HG03558 (cell line): ENCODE measurements around the gene SHROOM2.

Source experiments
- ATAC-seq: cut with Tn5 transposase; IDR thresholded peaks from one replicate; pipeline ENCODE4 v1.9.1; 2021; ENCODE audit warnings: moderate number of reproducible peaks; ENCODE audit not compliant: unreplicated experiment; ENCODE audit errors: extremely low read depth

The SHROOM2 gene

DNA sequence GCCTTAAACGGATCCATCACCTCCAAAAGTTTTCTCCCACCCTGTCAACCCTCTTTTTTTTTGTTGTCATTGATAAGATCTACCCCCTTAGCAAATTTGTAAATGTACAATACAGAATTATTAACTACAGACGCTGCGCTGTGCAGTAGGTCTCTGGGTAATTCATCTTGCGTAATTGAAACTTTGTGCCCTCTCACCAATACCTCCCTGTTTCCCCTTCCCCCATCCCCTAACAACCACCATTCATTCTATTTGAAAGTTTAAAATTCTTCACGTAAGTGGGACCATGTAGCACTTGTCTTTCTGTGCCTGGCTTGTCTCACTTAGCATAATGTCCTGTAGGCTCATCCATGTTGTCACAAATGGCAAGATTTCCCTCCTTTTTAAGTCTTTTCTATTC, 135.2 kb downstream of the SHROOM2 start:
- no peak for ATAC-seq

GRCh38 chrX:9923357-9923756, 137.1 kb downstream of the SHROOM2 start:
- ATAC-seq = no peak

- ATAC-seq = no peak
Observed at GRCh38 chrX:9926002-9926401, 139.8 kb downstream of the SHROOM2 start.

DNA sequence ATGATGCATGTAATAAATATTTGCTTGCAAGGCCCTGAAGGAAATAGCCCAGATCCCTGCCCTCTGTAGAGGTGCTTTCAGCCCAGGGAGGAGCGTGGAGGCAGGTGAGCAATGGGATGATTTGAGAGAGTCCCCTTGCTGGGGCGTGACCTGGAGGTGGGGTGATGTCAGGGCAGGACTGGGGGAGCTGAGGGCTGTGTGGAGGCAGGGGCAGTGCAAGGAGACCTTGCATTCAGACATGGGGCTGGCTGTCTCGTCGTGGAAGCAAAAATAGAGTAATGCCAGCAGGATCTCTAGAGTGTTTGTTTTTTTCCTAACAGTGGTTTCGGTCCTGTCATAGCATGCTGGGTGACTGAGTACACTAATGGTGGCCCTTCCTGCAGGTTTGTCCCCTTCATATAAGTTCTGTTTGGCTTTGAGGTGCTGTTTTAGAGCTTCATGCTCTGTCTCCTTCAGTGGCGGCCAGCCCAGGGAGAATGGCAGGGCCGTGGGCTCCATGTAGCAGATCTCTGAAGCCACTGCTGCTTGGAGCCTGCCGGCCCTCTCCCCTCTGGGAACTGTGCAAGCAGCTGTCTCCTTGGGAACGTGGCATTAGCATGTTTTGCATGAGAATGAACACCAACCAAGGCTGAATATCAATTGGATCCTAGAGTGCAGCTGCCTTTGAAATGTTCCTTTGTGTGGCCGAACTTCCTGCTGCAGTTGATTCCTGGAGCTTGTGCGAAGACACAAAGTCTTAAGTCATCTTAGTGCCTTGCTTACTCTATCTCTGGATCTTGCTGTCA, 141.7 kb downstream of the SHROOM2 start:
- no peak for ATAC-seq

DNA sequence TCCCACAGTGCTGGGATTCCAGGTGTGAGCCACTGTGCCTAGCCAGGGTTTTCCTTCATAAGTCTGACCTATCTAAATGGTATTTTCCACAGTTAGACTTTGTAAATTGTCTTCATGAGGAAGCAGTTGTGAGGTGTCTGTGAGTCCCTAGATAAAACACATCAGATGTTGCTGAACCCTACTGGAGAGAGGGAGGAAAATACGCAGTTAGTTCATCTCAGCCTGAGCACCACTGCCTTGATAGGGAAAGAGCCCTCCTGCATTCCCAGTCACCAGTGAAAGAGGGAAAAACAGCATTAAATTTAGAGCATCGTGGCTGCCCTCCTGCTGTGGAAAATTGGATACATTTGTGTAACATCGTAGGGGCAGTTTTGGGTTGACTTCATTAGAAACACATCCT, 149.2 kb downstream of the SHROOM2 start:
- ATAC-seq = no peak

- no peak for ATAC-seq
Observed at GRCh38 chrX:9937761-9938160, 151.5 kb downstream of the SHROOM2 start.

- ATAC-seq = no peak
Observed at GRCh38 chrX:9938516-9938915, 152.3 kb downstream of the SHROOM2 start.

DNA sequence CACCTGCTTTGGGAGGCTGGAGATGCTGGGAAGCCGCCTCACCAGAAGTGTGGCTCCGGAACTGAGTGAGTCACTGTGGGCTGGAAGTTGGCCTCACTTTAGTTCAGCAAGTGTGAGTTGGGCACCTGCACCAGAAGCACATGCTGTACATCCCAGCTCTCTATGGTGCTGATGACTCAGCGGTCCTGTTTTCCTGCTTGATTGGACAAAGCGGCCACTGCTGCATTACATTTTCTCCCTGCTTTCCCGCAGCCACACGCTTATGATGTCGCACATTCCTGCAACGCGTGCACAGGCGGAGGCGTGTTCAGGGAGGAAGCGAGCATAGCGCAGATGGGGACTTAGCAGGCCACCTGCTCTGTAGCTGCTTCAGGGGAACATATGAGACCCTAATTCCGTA, 154.2 kb downstream of the SHROOM2 start:
- ATAC-seq = no peak

DNA sequence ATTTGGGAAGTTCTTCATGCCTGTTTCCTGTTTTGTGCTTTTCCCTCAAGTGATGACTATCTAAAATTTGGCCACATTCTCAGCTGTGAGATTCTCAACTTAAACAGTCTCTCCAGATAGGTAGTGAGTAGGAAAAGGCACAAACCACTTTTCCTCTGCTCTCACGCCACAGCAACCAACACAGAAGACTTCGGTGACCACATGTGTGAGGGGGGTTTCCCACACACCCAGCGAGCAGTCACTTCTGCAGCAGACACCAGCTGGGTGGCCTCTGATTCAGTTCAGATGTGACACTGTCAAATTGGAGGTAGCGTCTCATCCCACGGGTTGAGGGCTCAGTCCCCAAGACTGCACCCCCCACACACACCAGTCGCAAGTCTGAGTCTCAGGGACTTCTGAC, 155.9 kb downstream of the SHROOM2 start:
- peak; percentile 95 for ATAC-seq

- no peak for ATAC-seq
Observed at GRCh38 chrX:9943420-9943819, 157.2 kb downstream of the SHROOM2 start.

- ATAC-seq = no peak
Observed at GRCh38 chrX:9947131-9947794, 161.0 kb downstream of the SHROOM2 start.

GRCh38 chrX:9948406-9948805, 162.2 kb downstream of the SHROOM2 start:
- no peak for ATAC-seq

DNA sequence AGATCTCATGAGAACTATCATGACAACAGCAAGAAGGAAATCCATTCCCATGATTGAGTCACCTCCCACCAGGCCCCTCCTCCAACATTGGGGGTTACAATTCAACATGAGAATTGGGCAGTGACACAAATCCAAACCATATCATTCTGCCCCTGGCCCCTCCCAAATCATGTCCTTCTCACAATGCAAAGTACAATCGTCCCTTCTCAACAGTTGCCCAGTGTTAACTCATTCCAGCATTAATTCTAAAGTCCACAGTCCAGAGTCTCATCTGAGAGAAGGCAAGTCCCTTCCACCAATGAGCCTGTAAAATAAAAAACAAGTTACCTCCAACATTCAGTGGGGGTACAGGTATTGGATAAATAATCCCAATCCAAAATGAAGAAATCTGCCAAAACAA, 166.1 kb downstream of the SHROOM2 start:
- no peak for ATAC-seq

DNA sequence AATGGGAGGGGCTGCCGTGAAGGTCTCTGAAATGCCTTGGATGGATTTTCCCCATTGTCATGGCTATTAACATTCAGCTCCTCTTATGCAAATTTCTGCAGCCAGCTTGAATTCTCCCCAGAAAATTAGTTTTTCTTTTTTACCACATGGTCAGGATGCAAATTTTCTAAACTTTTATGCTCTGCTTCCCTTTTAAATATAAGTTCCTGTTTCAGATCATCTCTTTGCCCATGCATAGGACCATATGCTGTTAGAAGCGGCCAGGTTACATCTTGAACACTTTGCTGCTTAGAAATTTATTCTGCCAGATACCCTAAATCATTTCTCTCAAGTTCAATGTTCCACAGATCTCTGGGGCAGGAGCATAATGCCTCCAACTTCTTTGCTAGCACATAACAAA, 167.2 kb downstream of the SHROOM2 start:
- ATAC-seq = no peak

GRCh38 chrX:9955506-9955905, 169.3 kb downstream of the SHROOM2 start:
- ATAC-seq = no peak

DNA sequence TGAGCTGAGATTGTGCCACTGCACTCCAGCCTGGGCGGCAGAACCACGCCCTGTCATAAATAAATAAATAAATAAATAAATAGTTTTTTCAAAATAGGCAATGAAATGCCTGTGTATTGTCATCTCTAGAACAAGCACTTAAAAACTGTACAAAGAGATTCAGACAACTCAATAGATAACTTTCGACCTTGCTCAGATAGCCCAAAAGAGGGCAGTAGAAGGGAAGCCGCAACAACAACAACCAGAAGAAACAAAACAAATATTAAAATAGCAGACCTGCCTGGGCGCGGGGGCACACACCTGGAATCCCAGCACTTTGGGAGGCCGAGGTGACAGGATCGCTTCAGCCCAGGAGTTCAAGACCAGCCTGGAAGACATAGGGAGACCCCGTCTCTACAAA, 171.5 kb downstream of the SHROOM2 start:
- no peak for ATAC-seq

DNA sequence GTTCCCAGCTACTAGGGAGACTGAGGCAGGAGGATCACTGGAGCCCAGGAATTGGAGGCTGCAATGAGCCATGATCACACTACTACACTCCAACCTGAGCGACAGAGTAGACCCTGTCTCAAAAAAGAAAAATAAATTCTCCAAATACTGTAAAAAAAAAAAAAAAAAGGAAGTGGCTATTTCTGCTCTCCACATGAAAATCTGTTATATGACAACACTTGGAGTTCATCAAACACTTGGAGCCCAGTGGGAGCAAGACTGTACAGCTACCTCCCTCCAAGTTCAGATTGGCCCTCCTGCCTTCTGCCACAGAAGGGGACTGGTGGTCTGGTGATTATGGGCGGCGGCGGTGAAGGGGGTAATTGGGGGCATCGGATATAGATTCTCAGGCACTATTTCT, 172.0 kb downstream of the SHROOM2 start:
- ATAC-seq = no peak

DNA sequence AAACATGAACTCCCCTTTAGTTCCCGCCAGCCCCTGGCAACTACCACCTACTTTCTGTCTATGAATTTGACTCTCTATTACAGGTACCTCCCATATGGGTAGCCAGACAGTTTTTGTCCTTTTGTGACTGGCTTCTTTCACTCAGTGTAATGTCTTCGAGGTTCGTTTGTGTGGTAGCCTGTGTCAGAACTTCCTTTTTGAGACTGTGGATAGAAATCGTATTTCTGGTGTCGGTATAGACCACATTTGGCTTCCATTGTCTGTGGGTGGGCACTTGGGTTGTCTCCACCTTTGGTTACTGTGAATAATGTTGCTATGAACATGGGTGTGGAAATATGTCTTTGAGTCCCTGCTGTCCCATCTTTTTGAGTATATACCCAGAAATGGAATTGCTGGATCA, 175.5 kb downstream of the SHROOM2 start:
- ATAC-seq = no peak

DNA sequence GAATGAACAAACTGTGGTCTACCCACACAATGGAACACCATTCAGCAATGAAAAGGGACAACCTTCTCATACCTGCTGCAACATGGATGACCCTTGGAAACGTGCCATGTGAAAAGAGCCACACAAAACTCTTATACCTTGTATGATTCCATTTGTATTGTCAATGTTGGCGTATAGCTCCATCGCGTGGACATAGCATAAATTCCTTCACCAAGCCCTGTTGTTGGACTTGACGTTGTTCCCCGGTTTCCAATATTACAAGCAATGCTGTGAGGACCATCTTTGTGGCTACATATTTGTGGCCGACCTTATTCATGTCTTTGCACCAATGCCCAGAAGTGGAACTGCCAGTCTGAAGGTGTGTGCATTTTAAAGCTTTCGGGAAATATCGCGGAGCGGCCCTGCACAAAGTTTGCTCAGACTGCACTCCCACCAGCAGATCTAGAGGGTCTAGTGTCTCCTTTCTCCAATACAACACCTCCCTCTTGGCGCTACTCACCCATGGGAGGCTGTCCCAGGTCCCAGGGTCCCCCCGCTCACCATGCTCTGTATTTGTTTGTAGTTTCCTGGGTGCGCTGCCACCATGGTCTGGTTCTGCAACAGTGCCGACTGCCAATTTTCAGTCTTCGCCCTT, 180.7 kb downstream of the SHROOM2 start, which contains the start of gene CLDN34:
Gene CLDN34, plus strand, starts transcription at position 584 of the 634 bp plus-strand sequence. Its CDS starts 0 bp downstream, at position 584.
- no peak for ATAC-seq

GRCh38 chrX:9977635-9978034, 191.4 kb downstream of the SHROOM2 start:
- ATAC-seq = no peak

- no peak for ATAC-seq
Observed at GRCh38 chrX:9980401-9980800, 194.2 kb downstream of the SHROOM2 start.
